ENCODE results near the gene SMIM13. TPM values are rescaled to one million over a fixed set of nuclear protein-coding genes. Genes with fewer than 3 reads are reported as not detected.

SMIM13 gene
- total and polyA plus RNA-seq, 2 of the 4 experiments (the other 2 are of a cell fraction) = 5.4 to 10.0 TPM

GRCh38 chr6:11126876-11127275 lies 33.2 kb downstream of the SMIM13 start:
- no peak overlapping the region for H2BK5ac ChIP-seq (ENCODE audit: low read depth, low read length, poor library complexity, severe bottlenecking)
- 80% methylated on average over 1 of the region's 2 CpGs; no CpG with 5 or more reads in 1 of the 2 experiments for WGBS, 2 experiments (ENCODE audit: extremely low coverage in 2 of 2, insufficient read length in 1 of 2)
- H3K4me2 ChIP-seq (ENCODE audit: low read depth, low read length) = no peak overlapping the region
- intact Hi-C loops (cut with micrococcal nuclease) = no loop called here
- H4K91ac ChIP-seq (ENCODE audit: insufficient read depth, low read depth, low read length) = no peak overlapping the region
- no peak overlapping the region for H2BK15ac ChIP-seq (ENCODE audit: low read depth, low read length)
- no peak for TF ChIP-seq NFE2L2 (IDR thresholded peaks at IDR 0.05; ENCODE audit: low read depth, low read length)
- no peak for TF ChIP-seq MXI1 (IDR thresholded peaks at IDR 0.05; ENCODE audit: borderline replicate concordance, low read depth, low read length)
- no peak for TF ChIP-seq RAD21 (IDR thresholded peaks at IDR 0.05; ENCODE audit: low read length)
- TF ChIP-seq ELK1 (IDR thresholded peaks at IDR 0.05; ENCODE audit: borderline replicate concordance, low read depth, low read length) = no peak
- no peak for TF ChIP-seq MAZ (IDR thresholded peaks at IDR 0.05; ENCODE audit: borderline replicate concordance, low read depth, low read length)
- TF ChIP-seq CEBPB (IDR thresholded peaks at IDR 0.05; ENCODE audit: low read depth, low read length) = no peak
- no peak for TF ChIP-seq BHLHE40 (IDR thresholded peaks at IDR 0.05; ENCODE audit: low read depth, low read length)
- no peak for TF ChIP-seq CHD1 (IDR thresholded peaks at IDR 0.05; ENCODE audit: low read depth, low read length)
- no peak for TF ChIP-seq FOS (IDR thresholded peaks at IDR 0.05; ENCODE audit: low read depth, low read length)
- TF ChIP-seq CTCF (conservative IDR thresholded peaks at IDR 0.05; ENCODE audit: low read depth, low read length) = no peak
- no peak for TF ChIP-seq RCOR1 (IDR thresholded peaks at IDR 0.05; ENCODE audit: insufficient replicate concordance, low read length)
- TF ChIP-seq MAFK (IDR thresholded peaks at IDR 0.05; ENCODE audit: low read depth, low read length) = no peak
- no peak overlapping the region for H4K5ac ChIP-seq (ENCODE audit: low read depth, low read length)
- ChIA-PET CTCF (interaction anchor here (0.5 kb wide), 1 partner anchor 1497 kb away, joined by 3 read pairs; no protein-coding TSS in a partner anchor), POLR2A (ENCODE audit: unreplicated experiment) (no interaction called here)
- BruUV-seq (replicated peaks) = no TSS peak
- H3K4me3 ChIP-seq (ENCODE audit: insufficient read depth, low read depth, low read length) = no peak overlapping the region
- peaks cover 38 to 59% of the 10 kb centered on the region in 2 experiments for H3K79me1 ChIP-seq (ENCODE audit: low read depth in 1 of 2, low read length in 2 of 2)
- H3K23ac ChIP-seq (ENCODE audit: low read depth, low read length) = no peak overlapping the region
- H2BK120ac ChIP-seq (ENCODE audit: low read depth, low read length) = no peak overlapping the region
- dilution Hi-C loops (cut with HindIII; ENCODE audit: low sequenced_read_pairs, unreplicated experiment) = no loop called here
- peaks cover 24% of the 10 kb centered on the region for H4K20me1 ChIP-seq (ENCODE audit: insufficient read depth, low read length)
- no peak overlapping the region for H4K8ac ChIP-seq (ENCODE audit: low read depth in 2 of 2, low read length in 2 of 2)
- DNase-seq (peak; percentile 23), ATAC-seq (ENCODE audit: low read depth) (no peak; the same call in 1 of the 2 replicates)
- no peak overlapping the region for H2AK5ac ChIP-seq (ENCODE audit: low read depth, low read length)
- H2BK20ac ChIP-seq (ENCODE audit: low read depth, low read length) = no peak overlapping the region
- H2AFZ ChIP-seq (replicated peaks; ENCODE audit: low read length, poor library complexity) = no peak overlapping the region
- in situ Hi-C loops (cut with MboI; ENCODE audit: low sequenced_read_pairs) = no loop called here
- no peaks in the 10 kb centered on the region for H3K36me3 ChIP-seq (ENCODE audit: control insufficient read depth, insufficient read depth, low read length)
- no peak overlapping the region for H3K9ac ChIP-seq (ENCODE audit: low read depth, low read length)
- H3K9me3 ChIP-seq (ENCODE audit: control insufficient read depth, insufficient read depth, low read length) = no peaks in the 10 kb centered on the region
- 0 out of 2 replicates have a peak, but pooled peaks cover 3% of the 10 kb centered on the region for H3K9me1 ChIP-seq (ENCODE audit: insufficient read depth, low read length)
- no peak overlapping the region for H3K56ac ChIP-seq (ENCODE audit: extremely low read depth, insufficient read depth, low read length)
- no peaks in the 10 kb centered on the region; the same call in 1 of the 2 replicates for H3K4me1 ChIP-seq (ENCODE audit: control insufficient read depth, insufficient read depth, low read length)
- no peak overlapping the region for H3K18ac ChIP-seq (ENCODE audit: low read depth, low read length)
- no peaks in the 10 kb centered on the region for H3K27me3 ChIP-seq (ENCODE audit: control insufficient read depth, insufficient read depth, low read length)
- H2AK9ac ChIP-seq (replicated peaks; ENCODE audit: low read depth, low read length, poor library complexity) = no peak overlapping the region
- no peak overlapping the region for H3K14ac ChIP-seq (replicated peaks; ENCODE audit: low read depth, low read length)
- H3K4ac ChIP-seq (ENCODE audit: low read depth, low read length) = no peak overlapping the region
- no peak overlapping the region for H3K27ac ChIP-seq (ENCODE audit: insufficient read depth, low read length)
